HG03439 (cell line): ENCODE data around the gene SNAP29.
"Not testable (repeated sequence)": the region's sequence is repeated elsewhere in the genome, so short reads cannot be mapped to it uniquely, and the experiment has no call there.

ENCODE experiments used
- ATAC-seq: cut with Tn5 transposase; IDR thresholded peaks from one replicate; pipeline ENCODE4 v1.9.1; 2021; ENCODE audit warnings: mild to moderate bottlenecking, moderate library complexity; ENCODE audit not compliant: unreplicated experiment

The SNAP29 gene

DNA sequence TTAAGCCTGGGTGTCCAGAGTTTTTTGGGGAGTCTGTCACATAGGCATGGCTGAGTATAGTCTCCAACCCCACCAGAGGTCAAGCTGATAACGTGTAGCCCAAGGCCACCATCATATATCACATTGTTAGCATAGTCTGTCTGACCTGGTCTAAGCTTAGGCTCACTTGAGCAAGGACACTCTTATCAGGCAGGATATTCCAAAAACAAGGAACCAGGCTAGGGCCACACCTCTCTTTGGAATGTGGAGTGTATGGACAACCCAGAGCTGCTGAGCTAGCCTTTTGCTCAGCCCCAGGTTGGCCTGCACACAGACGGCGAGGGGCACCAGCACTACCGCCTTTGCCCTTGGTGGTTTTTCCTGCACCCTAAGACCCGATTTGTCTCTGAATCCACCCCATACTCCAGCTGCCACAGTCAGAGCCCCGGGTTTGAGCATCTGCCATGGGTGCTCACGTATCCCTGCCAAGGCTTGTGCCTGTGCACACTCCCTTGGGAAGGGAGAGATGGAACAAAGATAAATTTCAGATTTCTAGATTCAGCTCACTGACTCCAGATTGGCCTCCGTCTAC is 7.2 kb downstream of the SNAP29 start:
- no peak for ATAC-seq

DNA sequence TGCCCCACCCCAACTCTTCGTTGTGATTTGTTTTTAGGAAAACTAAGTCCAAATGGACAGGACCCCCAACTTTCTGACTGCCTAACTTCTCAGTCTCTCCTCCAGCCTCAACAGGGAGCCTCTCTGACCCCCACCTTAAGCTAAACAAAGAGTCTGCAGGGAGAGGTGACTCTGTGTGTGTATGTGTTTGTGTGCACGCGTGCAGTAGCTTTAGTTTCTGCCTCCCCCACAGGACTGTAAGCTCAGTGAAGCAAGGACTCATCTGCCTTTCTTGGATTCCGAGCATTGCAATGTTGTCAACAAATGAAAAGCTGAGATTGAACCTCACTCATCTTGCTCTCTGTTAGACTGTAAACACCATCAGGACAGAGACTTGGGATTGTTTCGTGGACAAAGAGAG is 7.9 kb downstream of the SNAP29 start:
- no peak for ATAC-seq

DNA sequence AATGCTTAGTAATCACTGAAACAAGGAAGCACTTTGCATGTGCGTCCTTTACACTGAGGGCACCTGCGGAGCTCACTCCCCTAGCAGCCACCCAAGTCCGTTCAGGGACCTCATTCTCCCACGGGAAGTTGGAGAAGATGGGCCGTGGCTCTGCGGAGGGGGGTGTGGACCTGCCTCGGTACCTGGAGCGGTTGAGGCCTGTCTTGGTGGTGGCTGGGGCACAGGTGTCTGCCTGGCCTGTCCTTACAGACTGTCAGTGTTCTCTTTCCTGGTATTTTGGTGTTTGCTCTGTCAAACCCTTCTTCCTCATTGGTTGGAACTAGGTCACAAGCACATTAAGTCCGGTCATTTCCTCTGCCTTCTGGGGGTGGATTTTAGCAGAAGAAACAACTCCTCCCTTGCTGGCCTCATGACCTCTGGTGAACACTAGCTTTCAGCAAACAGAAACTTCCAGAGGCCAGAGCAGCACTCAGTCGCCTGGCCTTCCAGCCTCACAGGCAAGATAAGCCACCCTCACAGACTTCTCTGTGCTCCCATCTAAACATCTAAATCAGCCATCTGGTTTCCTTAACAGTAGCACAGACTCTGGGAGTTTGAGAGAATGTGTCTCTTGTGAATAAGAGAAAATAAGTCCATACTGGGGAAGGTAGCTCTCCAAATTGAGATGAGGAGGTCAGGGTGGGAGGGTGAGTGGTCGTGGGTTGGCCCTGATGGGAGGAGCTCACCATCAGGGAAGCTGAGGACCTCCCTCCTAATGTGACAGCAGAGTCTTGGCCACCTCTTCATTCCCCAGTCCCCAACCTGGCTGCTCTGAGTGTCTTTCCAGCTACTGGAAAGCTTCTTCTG is 8.6 kb downstream of the SNAP29 start:
- no peak for ATAC-seq

DNA sequence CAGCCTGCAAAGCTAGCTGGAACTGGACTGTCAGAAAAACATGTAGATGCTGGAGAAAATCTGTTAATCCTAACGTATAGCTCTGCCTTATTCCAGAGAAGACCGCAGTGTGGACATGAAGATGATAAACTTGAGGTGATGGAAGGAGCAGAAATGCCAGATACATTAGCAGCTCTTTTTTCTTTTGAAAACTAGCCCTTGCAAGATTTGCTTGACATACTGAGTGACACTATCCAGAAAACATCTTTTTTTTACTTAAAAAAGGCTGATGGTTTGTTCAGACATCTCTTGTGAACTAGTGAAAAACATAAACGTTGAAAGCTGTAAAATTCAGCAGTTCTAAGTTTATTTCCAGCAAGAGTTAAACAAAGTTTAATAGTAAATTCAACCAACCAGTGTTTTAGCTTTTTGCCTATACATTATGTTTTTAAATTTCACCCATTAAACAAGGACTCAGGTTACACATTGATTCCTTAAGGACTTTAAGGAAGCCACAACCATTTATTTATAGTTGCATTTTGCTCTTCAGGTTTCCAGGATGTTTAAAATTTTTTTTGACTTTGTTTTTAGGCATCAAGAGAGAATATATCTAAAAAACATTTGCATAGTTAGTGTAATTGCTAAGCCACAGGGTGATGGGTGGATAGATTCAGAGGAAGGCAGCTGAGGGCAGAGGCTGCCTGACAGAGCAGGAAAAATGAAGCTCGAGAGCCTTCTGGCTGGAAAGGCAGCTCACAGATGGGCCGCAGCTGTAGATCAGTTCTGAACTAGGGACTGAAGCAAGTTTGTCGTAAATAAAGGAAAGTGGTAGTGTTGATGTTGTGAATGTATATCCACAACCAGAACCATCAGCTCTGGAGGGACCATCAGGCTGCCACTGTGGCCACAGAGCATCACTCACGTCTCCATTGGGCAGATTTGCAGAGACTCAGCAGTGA is 9.5 kb downstream of the SNAP29 start:
- ATAC-seq = no peak

DNA sequence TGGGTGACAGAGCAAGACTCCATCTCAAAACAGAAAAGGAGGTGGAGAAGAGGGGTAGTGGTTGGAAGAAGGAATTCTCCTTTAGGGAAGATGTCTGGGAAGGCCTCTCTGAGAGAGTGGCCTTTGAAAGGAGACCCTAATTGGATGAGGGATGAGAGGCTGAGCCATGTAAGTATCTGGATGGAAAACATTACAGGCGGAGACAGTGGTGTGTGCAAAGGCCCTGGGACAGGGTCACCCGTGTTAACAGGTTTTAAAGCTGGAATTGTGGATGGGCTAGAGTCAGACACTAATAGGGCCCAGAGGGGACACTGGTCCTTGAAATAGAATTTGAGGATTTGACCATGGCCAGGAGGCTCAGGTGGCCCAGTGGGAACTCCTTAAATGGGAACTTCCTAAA is 10.4 kb downstream of the SNAP29 start:
- no peak for ATAC-seq

DNA sequence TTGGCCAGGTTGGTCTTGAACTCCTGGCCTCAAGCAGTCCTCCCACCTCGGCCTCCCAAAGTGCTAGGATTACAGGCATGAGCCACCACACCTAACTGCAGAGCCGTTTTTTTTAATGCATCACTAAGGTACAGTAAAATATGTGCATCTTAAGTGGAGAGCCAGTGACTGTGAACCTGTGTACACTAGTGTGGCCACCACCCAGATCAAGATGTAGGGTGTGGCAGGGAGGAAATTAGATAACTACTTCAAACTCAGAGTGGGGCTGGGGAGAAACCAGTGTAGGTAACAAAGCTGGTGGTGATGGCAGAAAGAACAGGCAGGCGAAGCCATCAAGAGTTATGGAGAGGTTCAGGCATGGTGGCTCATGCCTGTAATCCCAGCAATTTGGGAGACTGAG is 14.4 kb downstream of the SNAP29 start:
- no peak for ATAC-seq

DNA sequence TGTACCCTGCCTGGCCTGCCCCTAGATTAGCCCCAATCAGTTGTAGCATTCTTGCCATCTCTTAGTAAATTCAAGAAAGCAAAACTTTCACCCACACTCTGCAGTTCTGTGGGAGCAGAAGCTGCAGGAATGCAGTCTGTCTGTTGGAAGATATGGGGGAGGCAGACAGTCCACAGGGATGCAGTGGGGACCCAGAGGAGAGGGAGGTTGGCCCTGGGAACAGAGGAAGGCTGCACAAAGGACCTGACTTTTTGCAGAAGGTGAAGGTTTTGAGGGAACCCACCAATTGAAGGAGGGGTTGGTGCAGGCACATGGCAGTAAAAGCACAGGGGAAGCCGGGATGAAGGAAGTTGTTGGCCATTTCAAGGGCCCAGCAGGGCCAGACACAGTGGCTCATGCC is 16.5 kb downstream of the SNAP29 start:
- no peak for ATAC-seq

DNA sequence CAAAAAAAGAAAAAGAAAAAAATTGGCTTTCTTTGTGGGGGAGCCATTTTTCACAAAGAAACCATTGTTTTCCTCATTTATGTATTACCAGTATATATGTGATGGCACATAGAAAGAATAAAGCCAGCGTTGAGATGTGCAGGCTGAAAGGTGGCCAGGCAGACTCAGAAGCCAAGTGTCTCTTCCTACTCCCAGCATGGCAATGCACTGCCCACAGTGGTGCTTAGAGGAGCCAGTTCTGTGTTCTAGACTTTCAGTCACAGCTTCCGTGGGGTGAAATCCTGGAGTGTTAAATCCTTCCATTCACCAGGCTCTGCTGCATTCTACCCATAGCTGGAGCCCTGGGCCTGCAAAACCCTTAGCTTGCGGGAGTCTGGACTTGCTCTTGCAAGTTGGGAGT is 18.9 kb downstream of the SNAP29 start:
- ATAC-seq = no peak

DNA sequence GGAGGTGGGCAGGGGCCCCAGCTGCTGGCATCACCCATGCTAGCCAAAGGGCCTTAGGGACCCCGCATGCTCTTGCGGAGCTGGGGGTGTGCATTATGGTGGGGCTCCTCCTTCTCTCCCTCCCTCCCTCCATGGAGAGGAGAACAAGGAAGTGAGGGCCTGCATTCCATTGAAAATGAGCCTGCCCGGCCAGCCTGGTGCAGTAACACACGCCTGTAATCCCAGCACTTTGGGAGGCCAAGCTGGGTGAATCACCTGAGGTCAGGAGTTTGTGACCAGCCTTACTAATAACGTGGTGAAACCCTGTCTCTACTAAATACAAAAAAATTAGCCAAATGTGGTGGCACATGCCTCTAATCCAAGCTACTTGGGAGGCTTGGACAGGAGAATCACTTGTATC is 22.4 kb downstream of the SNAP29 start:
- no peak for ATAC-seq

DNA sequence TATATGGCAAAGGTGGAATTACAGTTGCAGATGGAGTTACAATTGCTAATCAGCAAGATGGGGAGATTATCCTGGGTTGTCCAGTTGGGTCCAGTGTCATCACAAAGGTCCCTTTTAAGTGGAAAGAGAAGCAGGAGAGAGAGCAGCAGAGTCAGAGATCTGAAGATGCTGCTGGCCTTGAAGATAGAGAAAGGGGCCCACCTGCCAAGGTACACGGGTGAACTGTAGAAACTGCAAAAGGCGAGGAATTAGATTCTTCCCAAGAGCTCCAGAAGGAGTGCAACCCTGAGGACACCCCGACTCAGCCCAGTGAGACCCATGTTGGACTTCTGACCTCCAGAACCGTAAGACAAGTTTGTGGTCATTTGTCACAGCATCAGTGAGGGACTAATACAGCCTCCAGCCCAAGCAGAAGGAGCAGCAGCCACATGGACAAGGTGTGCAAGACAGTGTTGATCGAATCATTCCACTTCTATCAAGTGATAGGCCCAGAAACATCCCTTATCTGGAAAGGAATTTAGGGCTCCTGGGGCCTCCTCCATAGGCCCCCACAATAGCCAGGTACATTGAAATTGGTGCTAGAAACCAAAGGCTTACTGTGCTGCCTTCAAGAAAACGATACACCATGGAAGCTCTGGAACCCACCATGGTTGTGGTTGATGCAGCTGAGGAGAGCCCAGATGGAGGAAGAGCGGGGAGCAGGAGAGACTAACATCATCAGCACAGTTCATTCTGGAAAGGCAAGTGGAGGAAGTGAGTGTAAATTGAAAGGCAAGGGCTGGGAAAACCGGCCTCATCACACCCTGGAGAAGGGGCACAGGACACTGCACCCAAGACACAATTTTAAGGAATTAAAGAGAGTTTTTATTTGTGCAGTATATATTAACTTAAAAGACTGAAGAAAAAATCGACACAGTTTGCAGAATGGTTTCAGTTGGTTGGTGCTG is 23.3 kb downstream of the SNAP29 start:
- no peak for ATAC-seq

DNA sequence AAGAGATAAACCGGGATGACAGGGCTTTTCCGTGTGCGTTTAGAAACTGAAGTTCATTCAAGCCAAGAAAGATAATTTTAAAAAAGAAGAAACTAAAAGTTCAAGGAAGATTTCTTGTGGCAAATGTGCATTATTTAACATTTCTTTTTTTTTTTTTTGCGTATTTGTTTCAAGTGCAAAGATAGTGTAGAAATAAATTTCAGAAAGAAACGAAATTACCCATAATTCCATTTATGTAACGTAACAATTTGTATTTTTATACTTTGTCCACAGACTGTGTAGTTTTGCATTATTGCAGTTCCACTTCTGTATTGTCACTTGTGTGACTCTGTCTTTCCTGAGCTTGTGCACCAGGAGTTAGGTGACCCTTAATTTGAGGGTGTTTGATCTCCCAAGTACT is 24.0 kb downstream of the SNAP29 start:
- ATAC-seq = no peak

DNA sequence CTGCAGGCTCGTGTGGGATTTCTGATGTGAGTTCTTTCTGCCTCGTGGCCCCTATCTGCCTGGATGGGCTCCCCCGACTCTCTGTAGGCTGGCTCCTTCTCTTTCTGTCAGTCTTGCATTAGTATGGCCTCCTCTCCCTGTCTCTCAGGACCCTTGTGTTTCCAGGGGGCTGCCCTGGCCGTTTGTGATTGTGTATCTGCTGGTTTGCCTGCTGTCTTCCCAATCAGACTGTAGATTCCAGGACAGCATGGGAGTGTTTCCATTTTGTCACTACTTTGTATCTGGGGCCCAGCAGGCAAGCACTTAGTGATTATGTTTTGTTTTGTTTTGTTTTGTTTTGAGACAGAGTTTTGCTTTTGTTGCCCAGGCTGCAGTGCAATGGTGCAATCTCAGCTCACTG is 25.6 kb downstream of the SNAP29 start:
- ATAC-seq = no peak

DNA sequence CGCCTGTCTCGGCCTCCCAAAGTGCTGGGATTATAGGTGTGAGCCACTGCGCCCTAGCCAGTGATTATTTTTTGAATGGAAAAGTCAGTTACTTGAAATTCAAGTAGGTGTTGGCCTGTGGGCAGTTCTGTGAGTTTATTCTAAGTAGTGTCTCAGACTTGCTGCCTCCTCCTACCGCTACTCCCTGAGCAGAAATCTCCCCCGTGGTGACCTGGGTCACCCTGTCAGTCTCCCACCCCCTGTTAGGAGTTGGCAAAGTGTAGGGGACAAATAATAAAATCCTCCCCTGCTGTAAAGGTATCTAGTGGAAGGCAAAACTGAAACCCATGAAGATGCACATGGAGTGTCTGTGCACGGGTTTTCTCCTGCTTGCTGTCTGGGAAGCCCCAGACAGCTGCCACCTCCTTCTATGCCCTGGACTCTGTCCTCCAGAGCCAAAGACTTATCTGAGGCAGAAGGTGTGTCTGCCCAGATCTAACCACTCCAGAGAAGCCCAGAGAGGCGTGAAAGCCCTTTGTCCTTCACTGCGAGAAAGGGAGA is 26.3 kb downstream of the SNAP29 start:
- ATAC-seq = no peak

DNA sequence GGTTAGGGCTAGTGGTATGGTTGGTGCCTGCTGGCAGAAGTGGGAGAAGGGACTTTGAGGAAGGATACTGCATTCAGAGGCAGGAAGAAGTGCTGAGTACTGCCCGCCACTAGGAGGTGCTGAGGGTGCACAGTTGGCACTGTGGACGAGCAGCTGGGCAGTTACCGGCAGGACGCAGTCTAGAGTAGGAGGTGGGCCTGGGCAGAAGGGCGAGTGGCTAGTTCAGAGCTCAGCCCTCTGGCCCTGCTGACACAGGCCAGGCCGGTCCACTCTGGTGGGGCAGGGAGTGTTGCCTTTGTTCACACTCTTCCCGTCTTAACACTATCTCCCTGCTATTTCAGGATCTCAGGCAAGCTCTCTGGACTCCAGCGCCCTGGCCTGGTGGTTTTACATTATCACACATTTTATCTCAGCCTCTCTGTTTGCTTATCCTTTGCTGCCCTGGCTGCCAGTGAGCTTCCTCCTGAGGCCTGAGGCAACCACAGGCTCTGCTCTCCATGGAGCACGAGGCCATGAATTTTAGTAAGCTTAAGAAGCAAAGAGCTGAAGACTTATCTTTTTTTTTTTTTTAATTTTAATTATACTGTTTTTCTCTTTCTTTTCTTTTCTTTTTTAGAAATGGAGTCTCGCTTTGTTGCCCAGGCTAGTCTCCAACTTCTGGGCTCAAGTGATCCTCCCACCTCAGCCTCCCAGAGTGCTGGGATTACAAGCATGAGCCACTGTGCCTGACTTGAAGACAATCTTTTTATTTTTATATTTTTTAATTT is 26.9 kb downstream of the SNAP29 start:
- no peak for ATAC-seq

DNA sequence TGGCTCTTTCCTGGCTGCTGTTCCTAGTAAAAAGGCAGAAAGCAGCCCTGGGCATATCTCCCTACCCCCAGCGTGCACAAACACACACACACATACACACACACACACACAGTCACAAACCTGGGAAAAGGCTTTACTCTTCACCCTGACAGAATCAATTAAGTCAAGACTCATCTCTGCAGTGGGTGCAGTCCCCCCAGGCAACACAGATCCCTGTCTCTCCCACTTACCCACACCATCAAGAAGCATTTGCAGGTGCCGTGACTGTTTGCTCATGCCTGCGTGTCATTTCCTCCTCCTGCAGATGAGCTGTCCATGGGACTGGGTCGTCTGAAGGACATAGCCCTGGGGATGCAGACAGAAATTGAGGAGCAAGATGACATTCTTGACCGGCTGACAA is 28.6 kb downstream of the SNAP29 start:
- ATAC-seq = no peak

DNA sequence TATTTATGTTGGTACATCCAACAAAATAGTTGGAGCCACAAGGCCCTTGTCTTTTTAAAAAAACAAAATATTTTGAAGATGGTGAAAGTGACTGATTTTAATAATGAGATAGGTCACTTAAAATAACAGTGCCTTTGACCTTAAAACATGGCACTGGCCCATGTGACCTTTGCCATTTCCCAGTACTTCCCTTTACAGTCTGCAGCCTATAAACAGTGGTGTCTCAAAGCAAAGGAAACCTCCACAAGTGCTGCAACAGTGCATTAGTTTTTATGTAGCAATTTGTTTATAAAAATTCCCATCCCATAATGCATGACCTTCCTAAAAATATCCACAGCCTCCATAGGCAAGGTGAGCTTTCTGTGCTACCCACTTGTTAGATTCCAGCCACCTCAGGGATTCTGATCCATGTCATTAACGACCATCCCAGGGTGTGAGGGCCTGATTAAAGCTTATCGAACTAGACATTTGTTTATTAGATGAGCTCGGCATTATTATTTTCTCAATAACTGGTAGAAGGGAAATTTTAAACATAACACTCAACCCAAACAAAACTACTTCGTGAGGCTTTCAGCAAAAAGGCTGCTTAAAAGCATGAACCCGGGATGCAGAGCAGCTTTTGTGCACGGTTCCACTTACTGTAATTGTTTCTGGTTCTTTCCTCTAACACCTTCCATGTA is 30.4 kb downstream of the SNAP29 start:
- ATAC-seq = no peak

DNA sequence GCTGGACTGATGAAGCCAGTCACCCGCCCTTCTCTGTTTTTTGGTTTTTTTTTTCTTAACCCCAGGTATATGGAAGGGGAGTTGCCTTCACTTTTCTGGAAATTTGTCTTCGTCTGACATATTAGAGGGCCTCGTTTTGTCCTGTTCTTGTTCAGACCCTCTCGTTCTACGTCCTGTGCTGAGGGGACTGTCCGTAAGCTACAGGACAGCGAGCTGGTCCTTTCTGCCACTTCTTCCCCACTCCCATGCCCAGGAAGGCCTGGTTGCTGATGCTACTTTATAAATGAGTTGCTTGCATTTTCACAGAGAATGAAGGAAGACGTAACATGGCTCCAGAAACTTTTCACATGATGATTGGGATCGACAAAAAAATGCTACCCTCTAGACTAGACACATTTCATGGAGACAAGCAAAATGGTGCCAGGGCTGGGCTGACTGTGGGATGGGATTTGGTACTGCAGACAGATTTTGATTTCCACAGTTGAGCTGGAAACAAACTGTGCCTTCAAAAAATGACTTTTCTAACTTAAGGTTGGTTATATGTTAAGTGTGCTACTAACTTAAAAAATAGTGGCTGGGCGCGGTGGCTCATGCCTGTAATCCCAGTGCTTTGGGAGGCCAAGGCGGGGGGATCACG is 31.2 kb downstream of the SNAP29 start:
- no peak for ATAC-seq

DNA sequence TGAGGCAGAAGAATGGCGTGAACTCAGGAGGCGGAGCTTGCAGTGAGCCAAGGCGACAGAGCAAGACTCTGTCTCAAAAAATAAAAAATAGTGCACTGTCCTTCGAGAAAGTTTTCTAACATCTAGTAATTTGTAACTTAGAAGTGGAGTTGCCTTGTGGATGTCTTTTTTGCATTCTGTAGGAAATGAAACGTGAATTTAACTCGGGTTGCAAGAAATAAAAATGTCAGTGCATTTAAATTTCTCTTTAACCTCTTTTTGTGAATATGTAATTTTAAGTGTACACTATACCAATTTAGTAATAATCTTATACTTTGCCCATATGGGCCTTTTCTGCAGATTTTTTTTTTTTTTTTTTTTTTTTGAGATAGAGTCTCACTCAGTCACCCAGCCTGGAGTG is 32.2 kb downstream of the SNAP29 start:
- no peak for ATAC-seq

DNA sequence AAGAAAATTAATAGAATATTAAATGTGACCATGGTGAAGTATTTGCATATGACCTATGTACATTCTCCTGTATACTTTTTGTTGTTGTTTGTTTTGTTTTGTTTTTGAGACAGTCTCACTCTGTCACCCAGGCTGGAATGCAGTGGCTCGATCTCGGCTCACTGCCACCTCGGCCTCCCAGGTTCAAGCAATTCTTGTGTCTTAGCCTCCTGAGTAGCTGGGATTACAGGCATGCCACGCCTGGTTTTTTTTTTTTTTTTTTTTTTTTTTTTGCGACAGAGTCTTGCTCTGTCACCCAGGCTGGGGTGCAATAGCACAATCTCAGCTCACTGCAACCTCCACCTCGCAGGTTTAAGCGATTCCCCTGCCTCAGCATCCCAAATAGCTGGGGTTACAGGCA is 38.9 kb downstream of the SNAP29 start:
- not testable (repeated sequence) for ATAC-seq
